ENCODE data around the gene ACTL6A.
A peak's percentile ranks its signal among the peaks of the same experiment; 100 is the strongest.
"Not testable (repeated sequence)": the region's sequence is repeated elsewhere in the genome, so short reads cannot be mapped to it uniquely, and the experiment has no call there.

Gene ACTL6A

GRCh38 chr3:179562591-179563270 lies at the start of gene ACTL6A:
Gene ACTL6A (plus strand): TSS chr3:179562926. CDS start chr3:179563093, 167 bp downstream.
- DNase-seq, result peak; percentile 99

- no peak for DNase-seq
Measured at GRCh38 chr3:179513862-179514261, 48.9 kb upstream of the ACTL6A start.

DNA sequence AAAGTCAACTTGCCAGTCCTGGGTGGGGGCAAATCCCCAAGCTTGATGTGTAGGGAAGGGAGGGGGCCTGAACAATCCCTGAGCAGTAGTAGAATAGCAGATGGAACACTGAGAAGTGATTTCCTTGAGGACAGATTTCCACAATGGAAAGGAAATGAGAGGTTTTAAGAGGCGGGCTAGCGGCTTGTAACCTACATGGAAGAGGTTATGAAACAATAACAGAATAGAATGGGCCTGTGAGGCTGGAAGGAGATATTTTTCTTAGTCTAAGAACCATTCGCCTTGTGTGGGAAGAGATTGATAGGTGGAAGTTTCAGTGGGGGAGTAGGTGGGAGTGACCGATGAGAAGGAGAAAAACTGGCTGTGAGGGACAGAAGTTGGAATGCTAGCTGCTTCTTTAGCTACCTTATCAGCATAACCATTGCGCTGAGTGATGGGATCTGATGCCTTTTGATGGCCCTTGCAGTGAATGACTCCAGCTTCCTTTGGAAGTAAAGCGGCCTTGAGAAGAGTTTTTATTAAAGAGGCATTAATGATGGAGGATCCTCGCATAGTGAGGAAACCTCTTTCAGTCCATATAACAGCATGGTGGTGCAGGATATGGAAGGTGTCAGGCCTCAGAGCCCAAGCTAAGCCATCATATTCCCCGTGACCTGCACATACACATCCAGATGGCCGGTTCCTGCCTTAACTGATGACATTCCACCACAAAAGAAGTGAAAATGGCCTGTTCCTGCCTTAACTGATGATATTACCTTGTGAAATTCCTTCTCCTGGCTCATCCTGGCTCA lies 46.1 kb upstream of the ACTL6A start:
- not testable (repeated sequence) for DNase-seq

DNA sequence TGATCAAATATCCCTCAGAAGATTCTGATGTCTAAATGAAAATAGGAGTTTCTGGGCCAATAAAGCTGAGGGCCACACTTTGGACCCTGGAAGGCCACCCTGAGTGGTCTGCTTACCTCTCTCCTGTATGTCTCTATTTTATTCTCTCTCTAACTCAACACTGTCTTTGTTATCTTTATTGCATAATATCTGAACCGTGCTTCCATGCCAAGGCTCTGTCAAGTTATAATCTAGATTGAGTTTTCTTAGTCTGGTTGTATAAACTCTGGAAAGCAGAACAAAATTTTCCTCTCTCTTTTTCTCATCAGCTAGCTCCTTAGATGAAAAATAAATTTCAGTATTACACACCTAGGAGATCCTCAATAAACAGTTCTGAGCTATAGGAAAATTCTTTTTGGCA lies 36.2 kb upstream of the ACTL6A start:
- no peak for DNase-seq

GRCh38 chr3:179526989-179527391 lies 35.7 kb upstream of the ACTL6A start:
- no peak for DNase-seq

DNA sequence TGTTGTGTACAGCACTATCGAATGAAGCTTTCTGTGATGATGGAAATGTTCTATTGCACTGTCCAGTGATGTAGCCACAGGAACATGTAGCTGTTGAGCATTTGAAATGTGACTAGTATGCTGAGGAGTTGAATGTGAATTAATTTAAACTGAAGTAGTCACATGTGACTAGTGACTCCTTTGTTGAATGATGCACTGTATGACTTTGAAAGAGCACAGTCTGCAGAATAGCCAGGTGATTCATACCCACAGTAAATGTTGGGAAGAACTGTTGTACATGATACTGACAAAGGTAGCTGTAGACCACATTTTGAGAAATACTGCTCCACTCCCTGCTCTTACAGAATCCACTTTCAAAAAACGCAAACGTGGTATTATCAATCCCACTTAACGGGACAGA lies 34.0 kb upstream of the ACTL6A start:
- no peak for DNase-seq

DNA sequence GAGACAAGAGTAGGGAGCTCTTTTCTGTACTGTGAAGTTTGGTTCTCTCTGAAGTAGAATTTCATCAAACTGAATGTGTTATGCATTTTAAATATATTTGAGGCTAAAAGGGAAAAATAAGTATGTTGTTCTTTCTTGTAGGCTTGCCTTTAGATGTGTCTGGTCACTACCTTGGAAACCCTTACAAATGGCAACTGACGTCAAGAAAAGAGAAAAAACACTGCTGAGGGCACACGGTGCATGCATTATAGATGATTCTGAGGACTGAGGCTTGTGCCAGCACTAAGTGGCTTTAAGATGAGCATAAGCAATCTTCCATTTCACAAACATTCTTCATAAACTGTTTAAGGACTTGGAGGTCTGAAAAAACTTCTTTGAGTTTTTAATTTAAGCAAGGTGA lies 31.1 kb upstream of the ACTL6A start:
- DNase-seq, result no peak

GRCh38 chr3:179533274-179533673 lies 29.5 kb upstream of the ACTL6A start:
- DNase-seq, result no peak

- DNase-seq, result no peak
Measured at GRCh38 chr3:179536256-179536655, 26.5 kb upstream of the ACTL6A start.

DNA sequence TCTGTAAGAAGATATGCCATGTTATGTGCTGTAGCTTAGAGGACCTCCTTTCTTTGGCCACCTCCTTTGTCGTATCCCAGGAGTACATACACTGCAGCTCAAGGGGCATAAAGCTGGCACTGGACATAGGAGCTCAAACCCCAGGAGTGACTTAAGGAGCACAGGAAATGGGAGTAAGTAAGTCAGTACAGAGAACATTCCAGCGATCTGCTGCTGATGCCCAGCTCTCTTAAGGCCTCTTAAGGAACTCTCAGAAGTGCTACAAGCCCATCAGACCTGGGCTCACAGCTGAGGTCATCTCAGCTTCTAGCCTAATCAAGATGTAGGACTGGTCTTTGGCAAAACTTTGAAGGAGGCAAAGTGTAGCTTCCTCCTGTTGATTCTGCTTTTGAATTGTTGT lies 21.6 kb upstream of the ACTL6A start:
- no peak for DNase-seq

- DNase-seq, result no peak
Measured at GRCh38 chr3:179541596-179541995, 21.1 kb upstream of the ACTL6A start.

- DNase-seq, result no peak
Measured at GRCh38 chr3:179542375-179542774, 20.4 kb upstream of the ACTL6A start.

GRCh38 chr3:179544981-179545645 lies 17.6 kb upstream of the ACTL6A start:
- no peak for DNase-seq

DNA sequence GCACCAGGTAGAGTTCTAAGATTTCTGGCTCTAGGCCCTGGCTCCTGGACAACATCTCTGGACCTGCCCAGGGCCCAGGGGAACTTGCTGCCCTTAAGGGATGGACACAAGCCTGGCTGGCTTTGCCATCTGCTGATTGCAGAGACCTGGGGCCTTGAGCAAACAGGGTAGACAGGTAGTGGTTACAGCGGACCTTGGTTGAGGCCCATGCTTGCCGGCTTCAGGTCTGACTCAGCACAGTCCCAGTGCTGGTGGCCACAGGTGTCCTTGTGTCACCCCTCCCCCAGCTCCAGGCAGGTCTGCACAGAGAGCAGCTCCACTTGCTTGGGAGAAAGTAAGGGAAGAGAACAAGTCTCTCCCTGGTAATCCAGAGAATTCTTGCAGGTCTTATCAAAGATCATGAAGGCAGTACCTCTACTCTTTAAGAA lies 15.9 kb upstream of the ACTL6A start:
- no peak for DNase-seq

DNA sequence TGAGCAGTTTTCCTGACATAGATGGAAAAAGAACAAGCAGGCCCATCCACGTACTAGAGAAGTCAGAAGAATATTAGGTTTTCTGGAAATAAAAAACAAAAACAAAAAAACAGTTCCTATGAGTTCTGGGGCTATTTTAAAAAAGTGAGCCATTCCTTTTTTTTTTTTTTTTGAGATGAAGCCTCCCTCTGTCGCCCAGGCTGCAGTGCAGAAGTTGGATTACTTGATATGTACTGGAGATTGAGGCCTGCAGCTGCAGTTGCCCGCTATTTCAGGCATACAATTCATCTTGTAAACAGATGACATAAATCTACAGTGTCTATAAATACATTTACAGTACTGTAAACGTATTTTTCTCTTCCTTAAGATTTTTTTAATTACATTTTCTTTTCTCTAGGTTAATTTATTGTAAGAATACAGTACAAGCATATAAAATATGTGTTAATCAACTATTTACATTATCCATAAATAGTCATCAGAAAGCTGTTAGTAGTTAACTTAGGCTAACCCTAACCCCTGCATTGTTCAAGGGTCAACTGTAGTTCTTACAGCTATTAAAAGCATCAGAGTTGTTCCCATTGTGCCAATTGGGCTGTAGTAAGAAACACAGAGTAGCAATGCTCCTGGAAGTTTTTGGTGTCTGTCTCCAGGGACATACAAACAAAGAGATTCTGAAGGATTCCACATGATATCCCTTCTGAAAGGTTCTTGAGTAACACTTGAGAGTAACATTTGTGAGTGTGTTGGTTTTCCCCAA lies 11.2 kb upstream of the ACTL6A start:
- DNase-seq, result no peak

DNA sequence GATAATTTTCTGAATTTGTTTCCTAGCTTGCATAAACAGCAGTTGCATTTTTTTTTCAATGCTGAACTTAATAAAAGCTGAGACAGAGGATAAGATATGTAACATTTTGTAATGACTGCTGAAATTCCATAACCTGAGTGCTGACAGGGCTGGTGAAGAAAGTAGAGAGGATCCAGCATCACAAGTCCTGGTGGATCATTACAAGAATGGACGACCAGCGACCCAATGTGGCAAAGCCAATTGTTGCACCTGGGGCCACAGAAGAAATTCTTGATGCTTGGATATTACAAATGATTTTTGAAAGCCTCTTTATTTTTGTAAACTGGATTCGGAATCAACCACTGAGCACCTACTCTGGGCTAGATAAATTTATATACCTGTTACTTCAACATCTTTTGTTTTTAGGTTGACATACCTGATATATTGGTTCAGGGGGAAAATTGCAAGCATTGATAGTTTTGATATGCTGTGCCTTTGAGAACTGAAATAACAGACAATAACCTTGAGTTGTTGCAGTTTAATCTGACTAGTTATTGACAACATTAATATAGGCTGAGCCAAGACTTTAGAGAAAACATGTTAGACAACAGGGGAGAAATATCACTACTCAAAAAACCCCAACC lies 3.9 kb upstream of the ACTL6A start:
- peak; percentile 23 for DNase-seq

DNA sequence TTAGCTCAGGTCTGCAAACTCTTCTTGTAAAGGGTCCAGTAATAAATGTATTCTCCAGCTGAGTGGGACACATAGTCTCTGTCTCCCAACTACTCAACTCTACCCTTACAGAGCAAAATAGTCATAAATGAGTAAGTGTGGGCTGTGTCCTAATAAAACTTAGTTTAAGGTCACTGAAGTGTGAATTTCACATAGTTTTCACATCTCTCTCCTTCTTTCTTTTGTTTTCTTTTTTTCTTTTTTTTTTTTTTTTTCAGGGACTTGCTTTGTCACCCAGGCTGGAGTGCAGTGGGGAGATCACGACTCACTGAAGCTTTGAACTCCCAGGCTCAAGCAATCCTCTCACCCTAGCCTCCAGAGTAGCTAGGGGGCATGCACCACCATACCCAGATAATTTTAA lies 1.9 kb upstream of the ACTL6A start:
- no peak for DNase-seq

DNA sequence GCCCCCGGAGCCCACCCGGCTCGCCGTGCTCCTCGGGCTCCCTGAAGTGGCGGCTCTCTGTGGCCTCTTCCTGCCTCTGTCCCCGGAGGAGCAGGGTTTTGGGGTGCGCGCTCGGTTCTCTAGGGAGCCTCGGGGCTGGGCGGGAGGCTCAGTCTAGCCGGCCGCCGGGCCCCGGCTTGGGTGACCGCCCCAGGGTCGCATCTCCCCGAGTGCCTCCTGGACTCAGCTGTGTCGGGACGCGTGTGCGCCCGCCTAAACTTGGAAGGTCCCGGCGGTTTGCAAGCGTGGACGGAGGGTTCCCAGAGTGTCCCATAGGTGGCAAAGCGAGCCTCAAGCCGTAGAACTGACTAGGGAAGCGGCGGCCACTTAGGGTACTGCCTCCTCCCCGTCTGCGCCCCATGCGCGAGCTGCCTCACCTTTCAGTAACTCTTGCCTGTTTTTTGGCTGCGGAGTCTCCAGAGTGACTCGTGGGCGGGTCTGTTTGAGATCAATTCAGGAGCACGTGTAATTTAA lies 601 bp downstream of the ACTL6A start:
- DNase-seq, result peak; percentile 66

- no peak for DNase-seq
Measured at GRCh38 chr3:179565496-179565895, 2.8 kb downstream of the ACTL6A start.

GRCh38 chr3:179580992-179581391 lies 18.3 kb downstream of the ACTL6A start:
- DNase-seq, result no peak

- no peak for DNase-seq
Measured at GRCh38 chr3:179589143-179589542, 26.4 kb downstream of the ACTL6A start.

GRCh38 chr3:179590669-179591068 lies 27.9 kb downstream of the ACTL6A start:
- DNase-seq, result no peak

All from NK-92 treated with Interleukin-12 subunit alpha and Interleukin-12 subunit beta, amount 100 ng/mL, for 24 hours (cell line).